Astrocyte of the cerebellum (primary cell): Measurements from ENCODE around the gene CHRNA9.

Experiments
- DNase-seq: peaks from one replicate; pipeline ENCODE4 v3.0.0-alpha.2; 2011; ENCODE audit warnings: low read depth
- H3K4me3 ChIP-seq: 2 replicates; pipeline ENCODE4 v1.5.1; 2011; ENCODE audit warnings: mild to moderate bottlenecking, low read depth, low read length, moderate library complexity
- in situ Hi-C: cut with HindIII; loops from 2 replicates; pipeline ENCODE4 v1.10.0; 2017; ENCODE audit warnings: low sequenced_read_pairs
- TF ChIP-seq, protein P1 (sequence below): IDR thresholded peaks from 2 replicates; pipeline ENCODE4 v1.5.1; 2012; ENCODE audit warnings: low read length, low read depth, moderate library complexity, mild to moderate bottlenecking; ENCODE audit errors: missing control alignments

CHRNA9 gene

DNA sequence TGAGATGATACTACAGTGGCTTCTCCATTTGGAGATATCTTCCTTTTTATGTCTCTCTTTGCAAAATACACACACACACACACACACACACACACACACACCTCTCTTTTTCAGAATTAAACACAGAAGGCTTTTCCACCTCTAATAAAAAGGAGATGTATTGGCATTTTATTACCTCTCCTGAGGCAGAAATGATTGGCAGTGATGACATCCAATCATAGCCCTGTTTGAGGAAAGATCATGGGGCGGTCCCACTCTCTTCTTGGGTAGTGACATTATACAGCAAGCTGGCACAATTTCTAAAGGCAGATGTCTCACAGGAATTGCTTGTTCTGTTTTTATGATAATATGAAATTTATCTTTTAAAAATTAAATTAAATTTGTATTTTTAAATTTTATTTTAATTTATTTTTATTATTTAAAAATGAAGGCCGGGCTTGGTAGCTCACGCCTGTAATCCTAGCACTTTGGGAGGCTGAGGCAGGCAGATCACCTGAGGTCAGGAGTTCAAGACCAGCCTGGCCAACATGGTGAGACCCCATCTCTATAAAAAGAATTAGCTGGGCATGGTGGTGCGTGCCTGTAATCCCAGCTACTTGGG is 15.6 kb downstream of the CHRNA9 start:
- no peak for DNase-seq
- TF ChIP-seq, protein P1, sequence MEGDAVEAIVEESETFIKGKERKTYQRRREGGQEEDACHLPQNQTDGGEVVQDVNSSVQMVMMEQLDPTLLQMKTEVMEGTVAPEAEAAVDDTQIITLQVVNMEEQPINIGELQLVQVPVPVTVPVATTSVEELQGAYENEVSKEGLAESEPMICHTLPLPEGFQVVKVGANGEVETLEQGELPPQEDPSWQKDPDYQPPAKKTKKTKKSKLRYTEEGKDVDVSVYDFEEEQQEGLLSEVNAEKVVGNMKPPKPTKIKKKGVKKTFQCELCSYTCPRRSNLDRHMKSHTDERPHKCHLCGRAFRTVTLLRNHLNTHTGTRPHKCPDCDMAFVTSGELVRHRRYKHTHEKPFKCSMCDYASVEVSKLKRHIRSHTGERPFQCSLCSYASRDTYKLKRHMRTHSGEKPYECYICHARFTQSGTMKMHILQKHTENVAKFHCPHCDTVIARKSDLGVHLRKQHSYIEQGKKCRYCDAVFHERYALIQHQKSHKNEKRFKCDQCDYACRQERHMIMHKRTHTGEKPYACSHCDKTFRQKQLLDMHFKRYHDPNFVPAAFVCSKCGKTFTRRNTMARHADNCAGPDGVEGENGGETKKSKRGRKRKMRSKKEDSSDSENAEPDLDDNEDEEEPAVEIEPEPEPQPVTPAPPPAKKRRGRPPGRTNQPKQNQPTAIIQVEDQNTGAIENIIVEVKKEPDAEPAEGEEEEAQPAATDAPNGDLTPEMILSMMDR = no peak
- in situ Hi-C loops = no loop called here
- H3K4me3 ChIP-seq = no peak overlapping the region

DNA sequence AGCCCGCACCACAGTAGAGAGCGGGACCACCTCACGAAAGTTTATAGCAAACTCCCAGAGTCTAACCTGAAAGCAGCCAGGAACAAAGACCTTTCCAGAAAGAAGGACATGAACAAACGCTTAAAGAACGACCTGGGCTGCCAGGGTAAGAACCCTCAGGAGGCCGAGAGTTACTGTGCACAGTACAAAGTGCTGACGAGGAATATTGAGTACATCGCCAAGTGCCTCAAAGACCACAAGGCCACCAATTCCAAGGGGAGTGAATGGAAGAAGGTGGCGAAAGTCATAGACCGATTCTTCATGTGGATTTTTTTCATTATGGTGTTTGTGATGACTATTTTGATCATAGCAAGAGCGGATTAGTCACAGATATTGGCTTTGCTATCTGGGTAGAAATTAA is 19.0 kb downstream of the CHRNA9 start:
- no peak for DNase-seq
- no peak overlapping the region for H3K4me3 ChIP-seq
- TF ChIP-seq, protein P1 = no peak
- in situ Hi-C loops = no loop called here

DNA sequence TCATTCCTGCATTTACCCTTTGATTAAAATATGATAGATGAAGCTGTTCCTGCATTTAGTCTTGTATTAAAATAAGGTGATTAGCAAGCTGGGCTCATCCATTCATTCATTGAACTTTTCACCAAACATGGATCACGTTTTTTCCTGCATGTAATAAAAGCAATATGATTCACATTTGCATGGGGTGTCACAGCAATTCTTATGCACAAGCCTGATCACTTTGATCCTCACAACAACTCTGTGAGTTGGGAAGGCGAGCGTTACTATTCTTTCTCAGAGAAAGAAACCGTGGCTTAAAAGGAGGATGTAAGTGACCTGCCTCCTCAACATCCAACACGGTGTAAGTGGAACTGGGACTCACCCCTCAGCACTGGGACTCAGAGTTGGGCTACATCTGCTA is 20.0 kb downstream of the CHRNA9 start:
- in situ Hi-C loops = no loop called here
- TF ChIP-seq, protein P1 = no peak
- DNase-seq = no peak
- no peak overlapping the region for H3K4me3 ChIP-seq

DNA sequence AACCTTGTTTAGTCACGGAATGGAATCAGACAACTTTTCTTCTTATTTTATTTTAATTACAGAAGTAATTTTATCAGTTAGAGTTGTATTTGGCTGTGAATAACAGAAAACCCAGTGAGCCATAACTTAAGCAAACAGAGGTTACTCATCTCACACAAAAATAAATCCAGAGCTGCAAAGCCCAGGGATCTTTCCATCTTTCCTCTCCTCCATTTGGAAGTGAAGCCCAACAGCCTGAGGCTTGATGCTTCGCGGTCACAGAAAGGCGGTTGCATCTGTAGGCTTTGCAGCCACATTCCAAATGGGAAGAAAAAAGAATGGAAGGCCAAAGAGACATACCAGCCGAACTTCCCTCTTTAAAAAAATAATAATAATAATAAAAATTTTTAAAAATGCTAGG is 22.6 kb downstream of the CHRNA9 start:
- TF ChIP-seq, protein P1 = no peak
- in situ Hi-C loops = no loop called here
- DNase-seq = no peak
- H3K4me3 ChIP-seq = no peak overlapping the region

DNA sequence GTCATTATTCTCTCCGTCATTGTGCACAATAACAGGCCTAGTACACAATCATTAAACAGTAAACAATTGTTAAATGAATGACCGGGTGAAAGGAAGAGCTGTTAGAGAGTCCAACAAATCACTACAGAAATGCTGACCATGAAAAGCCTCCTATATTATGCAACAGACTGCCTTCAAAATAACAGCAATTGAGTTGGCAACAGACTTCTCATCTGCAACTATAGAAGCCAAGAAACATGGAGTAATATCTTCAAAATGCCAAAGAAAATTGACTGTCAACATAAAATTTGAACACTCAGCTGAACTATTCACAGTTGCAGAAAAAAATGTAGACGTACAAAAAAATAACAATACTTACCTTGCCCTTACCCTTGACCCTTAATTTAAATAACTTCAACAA is 26.2 kb downstream of the CHRNA9 start:
- TF ChIP-seq, protein P1 = no peak
- no peak for DNase-seq
- in situ Hi-C loops = no loop called here

DNA sequence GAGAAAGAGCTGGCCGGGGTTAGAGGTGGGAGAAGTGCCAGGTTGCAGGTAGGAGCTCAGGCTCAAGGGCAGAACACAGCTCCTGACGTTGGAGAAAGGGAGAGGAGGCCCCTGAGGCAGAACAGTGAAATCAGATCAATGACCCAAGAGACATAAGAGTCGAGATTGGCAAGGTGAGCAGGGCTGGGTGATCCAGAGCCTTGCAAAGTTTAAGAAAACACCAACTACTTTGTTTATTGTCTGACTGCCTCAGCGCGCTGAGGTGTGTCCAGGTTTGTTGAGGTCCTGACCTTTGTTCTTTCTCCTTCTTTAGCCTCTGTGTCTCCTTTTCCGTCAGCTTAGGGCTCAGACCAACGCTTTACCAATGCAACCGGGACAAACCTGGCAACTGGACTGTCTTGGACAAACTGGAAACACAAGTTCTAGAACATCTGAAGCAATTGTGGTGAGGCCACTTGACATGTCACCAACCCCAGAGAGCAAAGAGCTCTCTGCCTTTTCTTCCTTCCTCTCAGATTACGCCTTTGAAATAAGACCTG is 28.3 kb downstream of the CHRNA9 start:
- no peak overlapping the region for H3K4me3 ChIP-seq
- DNase-seq = no peak
- in situ Hi-C loops = no loop called here
- TF ChIP-seq, protein P1 = no peak

More for the DNA sequence above, 26.2 kb downstream of the CHRNA9 start:
- H3K4me3 ChIP-seq = no peak overlapping the region
